Amniotic epithelial cell (primary cell): ENCODE results near the gene MFAP3.

Source experiments
- DNase-seq: peaks from one replicate; pipeline ENCODE4 v3.0.0-alpha.2; 2010; ENCODE audit warnings: low read depth

Gene MFAP3

GRCh38 chr5:154092356-154093141 is 53.8 kb downstream of the MFAP3 start:
- peak; percentile 78 for DNase-seq

DNA sequence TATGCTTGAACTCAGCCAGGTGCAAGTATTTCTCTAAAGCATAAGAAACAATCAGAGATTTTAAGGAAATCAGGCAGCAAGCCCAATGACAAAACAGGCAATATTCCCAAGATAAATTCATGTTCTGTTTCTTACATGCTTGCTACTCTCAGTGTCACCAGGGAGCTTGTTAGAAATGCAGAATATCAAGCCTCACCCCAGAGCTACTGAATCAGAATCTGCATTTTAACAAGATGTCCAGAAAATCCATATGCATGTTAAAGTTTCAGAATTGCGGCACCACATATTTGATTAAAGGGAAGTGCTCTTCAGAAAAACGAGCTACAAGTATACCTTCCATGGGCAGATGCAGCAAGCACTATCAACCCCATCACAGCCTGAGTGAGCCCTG is 54.4 kb downstream of the MFAP3 start:
- no peak for DNase-seq

DNA sequence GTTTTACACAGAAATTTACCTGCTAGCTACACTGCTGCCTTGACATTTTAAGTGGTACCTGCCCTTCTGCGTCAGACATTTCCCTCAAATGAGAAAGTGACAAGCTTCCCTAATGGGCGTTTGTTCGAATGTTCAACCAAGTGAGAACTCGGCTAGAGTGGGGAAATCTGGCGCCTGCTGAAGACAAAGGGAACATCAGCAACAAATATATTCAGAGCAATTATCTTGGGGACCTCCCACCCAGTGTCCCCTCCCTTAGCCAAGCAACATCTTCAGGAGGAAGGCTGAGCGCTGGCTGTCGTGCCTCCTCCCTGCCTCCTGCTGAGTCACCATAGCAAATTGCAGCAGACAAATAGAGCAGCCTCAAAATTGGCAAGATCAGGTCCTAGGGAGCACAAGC is 57.1 kb downstream of the MFAP3 start:
- no peak for DNase-seq

DNA sequence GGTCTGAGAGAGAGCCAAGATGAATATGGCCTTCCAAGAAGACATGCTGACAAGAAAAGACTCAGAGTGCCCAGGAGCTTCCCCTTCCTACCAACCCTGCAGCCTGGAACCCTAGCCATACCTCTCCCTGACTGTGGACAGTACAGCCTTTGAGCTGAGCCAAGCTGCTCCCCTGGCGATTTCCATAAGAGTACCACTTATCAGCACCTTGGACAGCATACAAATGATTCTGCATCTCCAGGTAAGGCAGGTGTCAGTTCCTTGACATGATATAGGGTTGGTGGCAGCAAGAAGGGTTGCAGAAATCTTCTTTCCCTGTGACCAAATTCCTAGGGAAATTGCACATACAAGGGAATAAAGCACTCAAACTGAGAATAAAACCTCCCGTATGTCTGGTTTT is 58.3 kb downstream of the MFAP3 start:
- peak; percentile 14 for DNase-seq

DNA sequence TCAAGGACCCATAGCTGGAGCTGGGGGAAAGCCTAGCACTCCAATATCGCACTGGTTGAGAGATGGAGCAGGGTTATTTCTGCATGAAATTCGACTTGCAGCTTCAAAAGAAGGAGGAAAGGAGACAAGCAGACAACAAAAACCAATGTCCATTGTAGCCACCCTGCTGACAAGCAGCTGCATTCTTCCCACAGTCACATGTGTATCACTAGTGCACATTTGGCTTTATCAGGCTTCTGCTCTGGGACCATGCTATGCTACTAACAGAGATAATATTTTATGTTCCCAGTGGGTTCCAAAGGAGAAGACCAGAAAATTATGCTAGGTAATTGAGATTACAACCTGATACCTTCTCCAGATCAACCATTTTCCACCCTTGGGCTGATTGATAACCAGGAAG is 59.7 kb downstream of the MFAP3 start:
- DNase-seq: no peak

DNA sequence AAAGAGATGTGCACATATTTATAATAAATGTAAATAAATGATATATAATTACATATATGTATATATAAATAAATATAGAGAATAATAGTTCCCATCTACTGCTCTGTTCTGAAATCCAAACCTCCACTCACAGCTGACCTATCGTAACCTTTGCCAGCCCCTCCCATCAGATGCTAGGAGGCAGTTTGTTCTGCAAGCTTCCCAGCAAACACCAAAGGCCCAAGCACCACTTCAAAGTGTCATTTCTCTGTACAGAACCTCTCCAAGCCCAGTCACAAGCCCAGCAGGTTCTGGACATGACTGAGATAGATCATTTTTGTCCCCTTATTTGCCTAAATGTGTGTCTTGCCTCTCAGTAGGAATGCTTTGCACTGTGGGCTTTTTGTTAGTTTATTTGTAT is 62.4 kb downstream of the MFAP3 start:
- no peak for DNase-seq

- DNase-seq: no peak
Measured at GRCh38 chr5:154103233-154103632, 64.5 kb downstream of the MFAP3 start.
